ENCODE measurements around the gene SLC39A6.

Gene SLC39A6

GRCh38 chr18:36114738-36115137, 14.4 kb downstream of the SLC39A6 start:
- no peak overlapping the region for H3K4me3 ChIP-seq
- no peak overlapping the region for H3K9ac ChIP-seq (ENCODE audit: insufficient read length)
- no peak for DNase-seq (ENCODE audit: low read depth, low spot score)
- peaks cover 49% of the 10 kb centered on the region for H3K36me3 ChIP-seq (ENCODE audit: insufficient read depth, low read length)
- no peaks in the 10 kb centered on the region for H3K9me3 ChIP-seq (ENCODE audit: low read depth, low read length)
- TF ChIP-seq FOXP2 (optimal IDR thresholded peaks at IDR 0.05; ENCODE audit: control extremely low read depth, extremely low read length, insufficient read depth) (no peak), EZH2 (IDR thresholded peaks at IDR 0.05) (no peak), POLR2AphosphoS5 (IDR thresholded peaks at IDR 0.05; ENCODE audit: borderline replicate concordance, low read depth, low read length) (no peak)
- H3K27ac ChIP-seq: no peak overlapping the region

- Histone ChIP-seq H3K9me3 (ENCODE audit: low read depth, low read length) (no peaks in the 10 kb centered on the region), H3K27ac (no peak overlapping the region), H3K36me3 (ENCODE audit: insufficient read depth, low read length) (peaks cover 49% of the 10 kb centered on the region), H3K9ac (ENCODE audit: insufficient read length) (no peak overlapping the region), H3K4me3 (no peak overlapping the region)
- no peak for TF ChIP-seq POLR2AphosphoS5 (IDR thresholded peaks at IDR 0.05; ENCODE audit: borderline replicate concordance, low read depth, low read length)
- TF ChIP-seq EZH2 (IDR thresholded peaks at IDR 0.05): no peak
- no peak for TF ChIP-seq FOXP2 (optimal IDR thresholded peaks at IDR 0.05; ENCODE audit: control extremely low read depth, extremely low read length, insufficient read depth)
- DNase-seq (ENCODE audit: low read depth, low spot score): no peak
Measured at GRCh38 chr18:36114251-36114650, 14.9 kb downstream of the SLC39A6 start.

- Histone ChIP-seq H3K27ac (no peak overlapping the region), H3K9me3 (ENCODE audit: low read depth, low read length) (no peaks in the 10 kb centered on the region), H3K36me3 (ENCODE audit: insufficient read depth, low read length) (peaks cover 52% of the 10 kb centered on the region), H3K9ac (ENCODE audit: insufficient read length) (no peak overlapping the region), H3K4me3 (no peak overlapping the region)
- DNase-seq (ENCODE audit: low read depth, low spot score): no peak
- no peak for TF ChIP-seq POLR2AphosphoS5 (IDR thresholded peaks at IDR 0.05; ENCODE audit: borderline replicate concordance, low read depth, low read length)
- no peak for TF ChIP-seq EZH2 (IDR thresholded peaks at IDR 0.05)
- no peak for TF ChIP-seq FOXP2 (optimal IDR thresholded peaks at IDR 0.05; ENCODE audit: control extremely low read depth, extremely low read length, insufficient read depth)
Measured at GRCh38 chr18:36112302-36112701, 16.8 kb downstream of the SLC39A6 start.

GRCh38 chr18:36109737-36110136, 19.4 kb downstream of the SLC39A6 start:
- Histone ChIP-seq H3K36me3 (ENCODE audit: insufficient read depth, low read length) (peaks cover 41% of the 10 kb centered on the region), H3K9ac (ENCODE audit: insufficient read length) (no peak overlapping the region), H3K9me3 (ENCODE audit: low read depth, low read length) (no peaks in the 10 kb centered on the region), H3K4me3 (no peak overlapping the region), H3K27ac (no peak overlapping the region)
- no peak for DNase-seq (ENCODE audit: low read depth, low spot score)
- TF ChIP-seq POLR2AphosphoS5 (IDR thresholded peaks at IDR 0.05; ENCODE audit: borderline replicate concordance, low read depth, low read length): no peak
- no peak for TF ChIP-seq FOXP2 (optimal IDR thresholded peaks at IDR 0.05; ENCODE audit: control extremely low read depth, extremely low read length, insufficient read depth)
- no peak for TF ChIP-seq EZH2 (IDR thresholded peaks at IDR 0.05)

- no peak overlapping the region for H3K9ac ChIP-seq (ENCODE audit: insufficient read length)
- DNase-seq (ENCODE audit: low read depth, low spot score): no peak
- no peaks in the 10 kb centered on the region for H3K9me3 ChIP-seq (ENCODE audit: low read depth, low read length)
- TF ChIP-seq FOXP2 (optimal IDR thresholded peaks at IDR 0.05; ENCODE audit: control extremely low read depth, extremely low read length, insufficient read depth) (no peak), POLR2AphosphoS5 (IDR thresholded peaks at IDR 0.05; ENCODE audit: borderline replicate concordance, low read depth, low read length) (no peak), EZH2 (IDR thresholded peaks at IDR 0.05) (no peak)
- H3K4me3 ChIP-seq: no peak overlapping the region
- peaks cover 31% of the 10 kb centered on the region for H3K36me3 ChIP-seq (ENCODE audit: insufficient read depth, low read length)
- no peak overlapping the region for H3K27ac ChIP-seq
Measured at GRCh38 chr18:36108601-36109000, 20.5 kb downstream of the SLC39A6 start.

- DNase-seq (ENCODE audit: low read depth, low spot score): no peak
- H3K9me3 ChIP-seq (ENCODE audit: low read depth, low read length): no peaks in the 10 kb centered on the region
- H3K27ac ChIP-seq: no peak overlapping the region
- H3K36me3 ChIP-seq (ENCODE audit: insufficient read depth, low read length): peaks cover 28% of the 10 kb centered on the region
- H3K9ac ChIP-seq (ENCODE audit: insufficient read length): no peak overlapping the region
- TF ChIP-seq POLR2AphosphoS5 (IDR thresholded peaks at IDR 0.05; ENCODE audit: borderline replicate concordance, low read depth, low read length) (no peak), EZH2 (IDR thresholded peaks at IDR 0.05) (no peak), FOXP2 (optimal IDR thresholded peaks at IDR 0.05; ENCODE audit: control extremely low read depth, extremely low read length, insufficient read depth) (no peak)
- no peak overlapping the region for H3K4me3 ChIP-seq
Measured at GRCh38 chr18:36108196-36108595, 20.9 kb downstream of the SLC39A6 start.

GRCh38 chr18:36107477-36107876, 21.7 kb downstream of the SLC39A6 start:
- Histone ChIP-seq H3K9me3 (ENCODE audit: low read depth, low read length) (no peaks in the 10 kb centered on the region), H3K4me3 (no peak overlapping the region), H3K9ac (ENCODE audit: insufficient read length) (no peak overlapping the region), H3K27ac (no peak overlapping the region), H3K36me3 (ENCODE audit: insufficient read depth, low read length) (peaks cover 21% of the 10 kb centered on the region)
- DNase-seq (ENCODE audit: low read depth, low spot score): no peak
- TF ChIP-seq FOXP2 (optimal IDR thresholded peaks at IDR 0.05; ENCODE audit: control extremely low read depth, extremely low read length, insufficient read depth): no peak
- TF ChIP-seq POLR2AphosphoS5 (IDR thresholded peaks at IDR 0.05; ENCODE audit: borderline replicate concordance, low read depth, low read length): no peak
- no peak for TF ChIP-seq EZH2 (IDR thresholded peaks at IDR 0.05)

- Histone ChIP-seq H3K9ac (ENCODE audit: insufficient read length) (no peak overlapping the region), H3K27ac (no peak overlapping the region), H3K36me3 (ENCODE audit: insufficient read depth, low read length) (peaks cover 3% of the 10 kb centered on the region; the same call in 1 of the 2 replicates), H3K4me3 (no peak overlapping the region), H3K9me3 (ENCODE audit: low read depth, low read length) (no peaks in the 10 kb centered on the region)
- TF ChIP-seq POLR2AphosphoS5 (IDR thresholded peaks at IDR 0.05; ENCODE audit: borderline replicate concordance, low read depth, low read length): no peak
- TF ChIP-seq EZH2 (IDR thresholded peaks at IDR 0.05): no peak
- no peak for TF ChIP-seq FOXP2 (optimal IDR thresholded peaks at IDR 0.05; ENCODE audit: control extremely low read depth, extremely low read length, insufficient read depth)
- DNase-seq (ENCODE audit: low read depth, low spot score): no peak
Measured at GRCh38 chr18:36104749-36105148, 24.4 kb downstream of the SLC39A6 start.

- DNase-seq (ENCODE audit: low read depth, low spot score): no peak
- no peak overlapping the region for H3K4me3 ChIP-seq
- no peak overlapping the region for H3K27ac ChIP-seq
- TF ChIP-seq EZH2 (IDR thresholded peaks at IDR 0.05): no peak
- TF ChIP-seq POLR2AphosphoS5 (IDR thresholded peaks at IDR 0.05; ENCODE audit: borderline replicate concordance, low read depth, low read length): no peak
- TF ChIP-seq FOXP2 (optimal IDR thresholded peaks at IDR 0.05; ENCODE audit: control extremely low read depth, extremely low read length, insufficient read depth): no peak
- no peaks in the 10 kb centered on the region for H3K9me3 ChIP-seq (ENCODE audit: low read depth, low read length)
- no peaks in the 10 kb centered on the region for H3K36me3 ChIP-seq (ENCODE audit: insufficient read depth, low read length)
- H3K9ac ChIP-seq (ENCODE audit: insufficient read length): no peak overlapping the region
Measured at GRCh38 chr18:36101943-36102342, 27.2 kb downstream of the SLC39A6 start.

Measured in SK-N-MC (cell line).